Endothelial cell (in vitro differentiated cells): ENCODE data around the gene CLDN20. TPM values are rescaled to one million over a fixed set of nuclear protein-coding genes. Genes with fewer than 3 reads are reported as not detected.

Experiments used
- DNase-seq: peaks from one replicate; pipeline ENCODE4 v3.0.0; 2021; ENCODE audit warnings: low spot score
- H3K27ac Mint-ChIP-seq: one replicate; pipeline ENCODE4 v1.8.0; 2021; ENCODE audit warnings: mixed read lengths, inconsistent platforms; ENCODE audit not compliant: unreplicated experiment
- H3K27me3 Mint-ChIP-seq: one replicate; pipeline ENCODE4 v1.8.0; 2021; ENCODE audit warnings: mild to moderate bottlenecking, moderate library complexity, mixed read lengths, inconsistent platforms; ENCODE audit not compliant: unreplicated experiment
- H3K36me3 Mint-ChIP-seq: one replicate; pipeline ENCODE4 v1.8.0; 2021; ENCODE audit warnings: mild to moderate bottlenecking, low read depth, mixed read lengths, inconsistent platforms; ENCODE audit not compliant: unreplicated experiment
- H3K4me1 Mint-ChIP-seq: one replicate; pipeline ENCODE4 v1.8.0; 2021; ENCODE audit warnings: mild to moderate bottlenecking, mixed read lengths, inconsistent platforms; ENCODE audit not compliant: unreplicated experiment
- H3K4me3 Mint-ChIP-seq: one replicate; pipeline ENCODE4 v1.8.0; 2021; ENCODE audit warnings: mild to moderate bottlenecking, mixed read lengths, inconsistent platforms; ENCODE audit not compliant: unreplicated experiment
- H3K9me3 Mint-ChIP-seq: one replicate; pipeline ENCODE4 v1.8.0; 2021; ENCODE audit warnings: mixed read lengths, inconsistent platforms; ENCODE audit not compliant: unreplicated experiment
- CTCF ChIP-seq: fragments of 200-600 bp; sonication (generic); IDR thresholded peaks from one replicate; pipeline ENCODE4 v1.5.0; 2021; ENCODE audit warnings: antibody characterized with exemption; ENCODE audit not compliant: unreplicated experiment
- total RNA-seq: library from RNA; stranded (reverse); fragmentation: NEBNext Ultra II Directional; extraction: Animal tissue kit (Norgen Biotek cat#: 25700); gene quantifications from one replicate; pipeline ENCODE4 v1.2.1, GENCODE V29; 2021; ENCODE audit not compliant: unreplicated experiment

Gene CLDN20
- total RNA-seq, 1 donor from 2014 or later, result 0.23 TPM

DNA sequence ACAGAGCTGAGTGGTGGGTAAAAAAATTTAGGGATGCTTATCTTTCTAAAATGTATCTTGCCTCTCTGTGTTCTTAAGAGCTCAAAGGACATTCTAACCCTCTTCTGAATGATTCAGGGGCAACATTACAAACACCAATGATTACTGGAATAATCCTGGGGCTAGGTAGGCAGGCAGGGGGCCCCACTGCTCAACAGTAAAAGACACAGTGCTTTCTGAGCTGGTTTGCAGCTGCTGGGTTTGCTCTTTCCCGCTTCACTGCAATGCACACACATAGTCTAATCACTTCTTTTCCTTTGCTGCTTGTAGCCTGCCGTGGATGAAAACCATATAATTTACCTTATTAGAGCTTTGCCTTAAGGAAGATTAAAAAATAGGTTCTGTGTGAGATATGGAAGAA, 23.9 kb downstream of the CLDN20 start:
- Mint-ChIP-seq H3K36me3 (peaks cover 26% of the 10 kb centered on the region), H3K9me3 (no peaks in the 10 kb centered on the region), H3K4me3 (no peak overlapping the region), H3K27ac (no peak overlapping the region), H3K27me3 (no peaks in the 10 kb centered on the region), H3K4me1 (no peaks in the 10 kb centered on the region)
- no peak for TF ChIP-seq CTCF
- DNase-seq, result no peak

DNA sequence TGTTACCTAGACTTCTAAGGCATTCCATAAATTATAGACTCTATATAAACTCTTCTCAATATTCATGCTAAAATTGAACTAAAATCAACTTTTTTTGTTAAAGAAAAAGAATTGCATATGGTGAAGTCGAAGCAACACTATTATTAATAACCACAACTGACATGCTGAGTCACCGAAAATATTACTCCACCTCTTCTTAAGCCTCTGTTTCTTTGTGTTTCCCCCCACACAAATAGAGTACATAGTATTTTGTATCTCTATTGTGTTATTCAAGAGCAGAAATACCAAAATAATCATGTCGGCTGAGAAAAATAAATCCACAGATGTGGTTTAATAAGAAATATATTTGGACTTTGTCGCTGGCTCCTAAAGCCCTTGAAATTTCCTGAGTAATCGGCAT, 26.7 kb downstream of the CLDN20 start:
- no peaks in the 10 kb centered on the region for H3K27me3 Mint-ChIP-seq
- no peak overlapping the region for H3K4me3 Mint-ChIP-seq
- no peaks in the 10 kb centered on the region for H3K4me1 Mint-ChIP-seq
- no peaks in the 10 kb centered on the region for H3K9me3 Mint-ChIP-seq
- no peak for DNase-seq
- H3K27ac Mint-ChIP-seq, result no peak overlapping the region
- TF ChIP-seq CTCF, result no peak
- peaks cover 17% of the 10 kb centered on the region for H3K36me3 Mint-ChIP-seq

DNA sequence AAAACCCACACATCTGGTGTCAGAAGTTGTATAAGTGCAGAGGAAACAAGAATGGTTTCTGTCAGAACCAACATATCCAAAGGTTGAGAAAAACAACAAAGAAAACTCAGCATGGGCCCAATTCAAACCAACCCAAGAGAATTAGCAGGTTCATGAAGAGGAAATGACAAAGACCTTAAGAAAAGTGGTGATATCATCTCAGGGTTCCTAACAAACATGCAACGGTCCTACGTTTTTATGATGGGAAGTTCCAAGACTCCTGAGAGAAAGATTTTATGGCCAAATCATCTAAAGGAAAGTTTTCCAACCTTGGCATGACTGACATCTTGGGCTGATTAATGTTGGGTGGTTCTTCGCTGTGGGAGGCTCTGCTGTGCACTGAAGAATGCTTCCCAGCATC, 27.5 kb downstream of the CLDN20 start:
- no peaks in the 10 kb centered on the region for H3K9me3 Mint-ChIP-seq
- H3K27me3 Mint-ChIP-seq, result no peaks in the 10 kb centered on the region
- no peak overlapping the region for H3K27ac Mint-ChIP-seq
- TF ChIP-seq CTCF, result no peak
- no peaks in the 10 kb centered on the region for H3K4me1 Mint-ChIP-seq
- peaks cover 21% of the 10 kb centered on the region for H3K36me3 Mint-ChIP-seq
- H3K4me3 Mint-ChIP-seq, result no peak overlapping the region
- no peak for DNase-seq

- no peaks in the 10 kb centered on the region for H3K4me1 Mint-ChIP-seq
- DNase-seq, result no peak
- no peak overlapping the region for H3K27ac Mint-ChIP-seq
- H3K27me3 Mint-ChIP-seq, result no peaks in the 10 kb centered on the region
- TF ChIP-seq CTCF, result no peak
- H3K9me3 Mint-ChIP-seq, result no peaks in the 10 kb centered on the region
- H3K4me3 Mint-ChIP-seq, result no peak overlapping the region
- H3K36me3 Mint-ChIP-seq, result peaks cover 24% of the 10 kb centered on the region
Observed at GRCh38 chr6:155292711-155293110, 28.9 kb downstream of the CLDN20 start.

- no peaks in the 10 kb centered on the region for H3K27me3 Mint-ChIP-seq
- no peak for TF ChIP-seq CTCF
- DNase-seq, result no peak
Observed at GRCh38 chr6:155297669-155298068, 33.9 kb downstream of the CLDN20 start.

More at GRCh38 chr6:155297669-155298068, 33.9 kb downstream of the CLDN20 start:
- Mint-ChIP-seq H3K4me1 (no peaks in the 10 kb centered on the region), H3K36me3 (peaks cover 18% of the 10 kb centered on the region), H3K9me3 (no peaks in the 10 kb centered on the region), H3K4me3 (no peak overlapping the region), H3K27ac (no peak overlapping the region)
